OCI-LY3 (cell line): ENCODE measurements around the gene TBCCD1.

Experiments
- EZH2phosphoT487 ChIP-seq: fragments of 200-600 bp; shearing (Covaris generic); IDR thresholded peaks from 2 replicates; pipeline ENCODE4 v1.6.1; 2018; ENCODE audit warnings: antibody characterized with exemption, mixed run types, low read depth
- TF ChIP-seq, protein P1 (sequence below): fragments of 200-600, 300-600 bp; sonication (generic); IDR thresholded peaks from 2 replicates; pipeline ENCODE4 v1.5.1; 2014; ENCODE audit warnings: antibody characterized with exemption, low read length, low read depth

DNA sequence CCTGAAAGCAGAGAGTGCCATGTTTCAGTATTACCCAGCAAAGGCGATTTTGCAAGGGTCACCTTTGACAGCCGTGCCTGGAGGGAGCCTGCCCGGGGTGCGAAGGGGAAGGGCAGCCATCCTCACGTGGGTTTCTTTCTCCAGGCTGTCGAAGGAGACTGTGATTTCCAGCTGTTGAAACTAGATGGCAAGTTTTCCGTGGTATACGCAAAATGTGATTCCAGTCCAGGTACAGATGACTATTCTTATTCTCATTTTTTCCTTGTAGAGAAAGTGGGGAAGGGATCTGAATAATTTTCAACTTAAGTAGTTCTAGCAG is 49.1 kb upstream of the TBCCD1 start:
- TF ChIP-seq, protein P1, sequence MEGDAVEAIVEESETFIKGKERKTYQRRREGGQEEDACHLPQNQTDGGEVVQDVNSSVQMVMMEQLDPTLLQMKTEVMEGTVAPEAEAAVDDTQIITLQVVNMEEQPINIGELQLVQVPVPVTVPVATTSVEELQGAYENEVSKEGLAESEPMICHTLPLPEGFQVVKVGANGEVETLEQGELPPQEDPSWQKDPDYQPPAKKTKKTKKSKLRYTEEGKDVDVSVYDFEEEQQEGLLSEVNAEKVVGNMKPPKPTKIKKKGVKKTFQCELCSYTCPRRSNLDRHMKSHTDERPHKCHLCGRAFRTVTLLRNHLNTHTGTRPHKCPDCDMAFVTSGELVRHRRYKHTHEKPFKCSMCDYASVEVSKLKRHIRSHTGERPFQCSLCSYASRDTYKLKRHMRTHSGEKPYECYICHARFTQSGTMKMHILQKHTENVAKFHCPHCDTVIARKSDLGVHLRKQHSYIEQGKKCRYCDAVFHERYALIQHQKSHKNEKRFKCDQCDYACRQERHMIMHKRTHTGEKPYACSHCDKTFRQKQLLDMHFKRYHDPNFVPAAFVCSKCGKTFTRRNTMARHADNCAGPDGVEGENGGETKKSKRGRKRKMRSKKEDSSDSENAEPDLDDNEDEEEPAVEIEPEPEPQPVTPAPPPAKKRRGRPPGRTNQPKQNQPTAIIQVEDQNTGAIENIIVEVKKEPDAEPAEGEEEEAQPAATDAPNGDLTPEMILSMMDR: no peak
- no peak for TF ChIP-seq EZH2phosphoT487
